KOPT-K1 (cell line): Measurements from ENCODE around the gene ADGRL1.

Source experiments
- H3K27ac ChIP-seq: fragments of 200-600 bp; sonication (generic); 2 replicates; pipeline ENCODE4 v1.5.1; 2016; ENCODE audit warnings: antibody characterized with exemption, mild to moderate bottlenecking, low read depth, low read length; ENCODE audit not compliant: poor library complexity, severe bottlenecking
- H3K36me3 ChIP-seq: fragments of 200-600 bp; sonication (generic); 2 replicates; pipeline ENCODE4 v1.5.1; 2017; ENCODE audit warnings: antibody characterized with exemption, mild to moderate bottlenecking, low read length, moderate library complexity; ENCODE audit not compliant: insufficient read depth
- H3K9me3 ChIP-seq: fragments of 200-600 bp; sonication (generic); 2 replicates; pipeline ENCODE4 v1.5.1; 2017; ENCODE audit warnings: antibody characterized with exemption, low read length, mild to moderate bottlenecking; ENCODE audit not compliant: insufficient read depth, poor library complexity, severe bottlenecking

ADGRL1 gene

DNA sequence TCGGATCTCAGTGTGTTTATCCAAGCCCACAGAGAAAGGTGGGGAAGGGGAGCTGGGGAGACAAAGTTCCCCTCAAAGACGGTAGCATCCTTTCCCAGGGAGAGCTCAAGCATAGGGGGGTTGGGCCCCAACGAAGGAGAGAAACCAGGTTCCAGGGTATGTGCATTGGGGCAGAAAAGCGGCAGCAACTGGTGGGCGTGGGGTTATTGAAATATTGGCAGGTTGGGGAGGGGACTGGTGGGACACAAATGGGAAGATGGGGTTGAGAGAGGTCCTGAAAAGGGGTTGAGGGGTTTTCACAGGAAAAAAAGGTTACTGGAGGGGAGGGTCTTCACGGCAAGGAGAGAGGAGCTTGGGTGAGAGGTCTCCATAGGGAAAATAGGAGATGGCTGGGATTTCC is 70.6 kb downstream of the ADGRL1 start:
- Histone ChIP-seq H3K27ac (peak overlapping the region; percentile 85), H3K9me3 (no peaks in the 10 kb centered on the region), H3K36me3 (peaks cover 32% of the 10 kb centered on the region)

GRCh38 chr19:14127929-14128509 is 78.0 kb downstream of the ADGRL1 start:
- Histone ChIP-seq H3K9me3 (no peaks in the 10 kb centered on the region), H3K27ac (no peak overlapping the region), H3K36me3 (peaks cover 85% of the 10 kb centered on the region)

- H3K27ac ChIP-seq, result no peak overlapping the region
- H3K36me3 ChIP-seq, result peaks cover 87% of the 10 kb centered on the region
- no peaks in the 10 kb centered on the region for H3K9me3 ChIP-seq
Measured at GRCh38 chr19:14127176-14127575, 78.8 kb downstream of the ADGRL1 start.

- Histone ChIP-seq H3K36me3 (peaks cover 81% of the 10 kb centered on the region), H3K27ac (no peak overlapping the region), H3K9me3 (no peaks in the 10 kb centered on the region)
Measured at GRCh38 chr19:14122924-14123323, 83.0 kb downstream of the ADGRL1 start.

DNA sequence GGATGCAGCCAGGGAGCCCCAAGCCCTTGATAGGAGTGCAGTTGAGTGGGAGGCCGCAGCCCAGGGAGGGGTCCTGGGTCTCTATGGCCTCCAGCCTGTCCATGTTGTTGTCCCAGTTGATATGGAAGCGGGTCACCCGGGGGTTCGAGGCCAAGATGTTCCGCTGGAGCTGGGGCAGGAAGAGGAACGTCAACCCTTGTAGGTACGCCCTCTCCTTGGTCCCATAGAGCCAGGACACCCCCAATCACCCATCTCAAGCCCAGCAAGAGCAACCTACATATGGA is 85.5 kb downstream of the ADGRL1 start:
- peaks cover 57% of the 10 kb centered on the region for H3K36me3 ChIP-seq
- no peaks in the 10 kb centered on the region for H3K9me3 ChIP-seq
- H3K27ac ChIP-seq, result no peak overlapping the region

DNA sequence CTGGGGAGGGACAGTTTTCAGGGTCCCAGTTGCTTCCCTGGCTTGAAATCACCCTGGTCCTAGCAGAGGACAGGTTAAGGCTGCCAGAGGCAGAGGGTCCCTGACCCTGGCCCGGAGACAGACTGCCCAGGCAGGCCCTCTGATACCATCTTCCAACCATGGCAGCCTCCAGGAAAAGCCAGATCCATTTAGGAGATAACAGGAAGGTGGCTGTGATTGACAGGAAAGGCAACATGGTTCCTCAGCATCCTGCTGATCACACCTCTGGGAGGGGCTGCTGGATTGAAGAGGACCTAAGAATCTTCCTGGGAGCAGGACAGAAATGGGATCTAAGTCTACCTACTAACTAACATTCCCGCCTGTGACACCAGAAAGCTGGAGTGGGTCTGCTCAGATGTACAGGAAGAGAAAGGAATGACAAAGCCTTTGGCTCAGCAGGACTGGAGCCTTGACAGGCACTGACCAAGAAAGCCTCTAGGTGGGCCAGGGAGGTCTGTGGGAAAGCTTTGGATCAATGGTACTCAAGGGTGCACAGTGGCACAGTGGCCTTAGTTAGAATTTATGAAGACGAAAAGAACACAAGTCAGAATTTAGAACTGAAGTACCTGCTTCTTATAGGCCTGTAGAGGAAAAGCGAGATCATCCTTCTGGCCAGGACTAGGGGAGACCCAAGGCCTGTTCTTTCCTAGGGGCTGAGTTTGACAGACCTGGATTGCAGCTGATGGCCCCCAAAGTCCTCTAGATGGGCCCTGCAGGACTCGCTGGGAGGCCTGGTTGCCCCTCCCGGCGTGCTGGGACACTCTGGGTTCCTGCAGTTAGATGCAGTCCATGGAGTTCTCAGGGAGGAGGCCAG is 86.1 kb downstream of the ADGRL1 start:
- H3K27ac ChIP-seq, result no peak overlapping the region
- H3K9me3 ChIP-seq, result no peaks in the 10 kb centered on the region
- H3K36me3 ChIP-seq, result peaks cover 51% of the 10 kb centered on the region

- Histone ChIP-seq H3K36me3 (peaks cover 44% of the 10 kb centered on the region), H3K27ac (no peak overlapping the region), H3K9me3 (no peaks in the 10 kb centered on the region)
Measured at GRCh38 chr19:14119146-14119545, 86.8 kb downstream of the ADGRL1 start.

- Histone ChIP-seq H3K9me3 (no peaks in the 10 kb centered on the region), H3K36me3 (peaks cover 36% of the 10 kb centered on the region), H3K27ac (peak overlapping the region; percentile 40)
Measured at GRCh38 chr19:14118165-14119051, 87.6 kb downstream of the ADGRL1 start.

DNA sequence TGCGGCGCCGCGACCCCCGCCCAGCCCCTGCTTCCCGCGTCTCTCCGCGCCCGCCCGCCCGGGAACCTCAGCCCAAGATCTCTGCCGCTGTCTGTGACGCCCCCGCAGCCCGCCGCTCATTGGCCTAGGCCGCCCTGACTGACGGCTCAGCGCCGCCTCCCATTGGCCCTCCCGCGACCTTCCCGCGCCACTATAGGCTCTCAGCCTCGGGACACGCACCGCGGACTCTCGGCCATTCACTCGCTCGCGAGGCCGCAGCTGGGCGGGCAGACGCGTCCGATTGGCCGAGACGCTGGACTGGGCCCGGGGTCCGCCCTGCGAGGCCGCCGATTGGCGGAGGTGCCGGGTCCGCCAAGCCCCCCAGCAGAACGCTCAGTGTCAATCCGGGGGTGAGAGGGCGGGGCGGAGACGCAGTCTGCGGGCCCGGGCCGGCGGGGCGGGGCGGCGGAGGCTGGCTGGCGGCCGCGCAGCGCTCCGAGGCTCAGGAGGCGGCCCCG is 88.3 kb downstream of the ADGRL1 start, which contains the start of gene PRKACA:
TSS of gene PRKACA (minus strand) at position 95 of the 497 bp plus-strand sequence. CDS start 215 bp downstream, outside the sequence.
- H3K27ac ChIP-seq, result peak within 1 kb of the TSS; percentile 40
- H3K36me3 ChIP-seq, result peaks cover 30% of the 10 kb centered on the region
- H3K9me3 ChIP-seq, result no peaks in the 10 kb centered on the region

DNA sequence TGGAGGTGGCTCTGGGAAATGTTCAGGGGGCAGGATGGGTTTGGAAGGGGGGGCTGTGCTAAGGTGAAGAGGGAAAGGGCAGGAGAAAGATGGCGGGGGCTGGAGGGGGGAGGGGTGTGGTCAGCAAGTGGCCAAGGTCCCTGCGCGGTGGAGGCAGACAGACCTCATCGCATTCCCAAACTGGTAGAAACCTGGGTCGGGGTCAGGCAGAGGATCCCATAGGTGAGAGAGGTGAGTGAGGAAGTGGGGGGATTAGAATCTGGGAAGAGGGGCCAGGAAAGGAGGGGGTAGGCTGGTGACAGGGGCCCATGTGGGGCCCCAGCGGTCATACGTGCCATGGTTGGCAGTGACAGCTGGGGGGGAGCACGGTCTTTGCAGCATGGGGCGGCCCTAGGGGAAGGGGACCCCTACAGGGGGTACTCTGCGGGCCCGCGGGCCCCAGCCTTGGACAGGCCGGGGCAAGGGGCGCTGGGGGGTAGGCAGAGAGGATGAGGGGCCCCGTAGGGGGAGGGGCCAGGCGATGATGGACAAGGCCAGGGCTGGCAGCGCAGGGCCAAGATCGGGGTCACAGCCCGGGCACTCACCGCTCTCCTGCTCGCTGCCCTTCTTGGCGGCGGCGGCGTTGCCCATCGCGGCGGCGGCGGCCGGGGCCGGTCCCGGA is 88.9 kb downstream of the ADGRL1 start:
- Histone ChIP-seq H3K27ac (peak overlapping the region; percentile 35), H3K36me3 (peaks cover 24% of the 10 kb centered on the region)

GRCh38 chr19:14116525-14116917 is 89.4 kb downstream of the ADGRL1 start:
- H3K36me3 ChIP-seq, result peaks cover 19% of the 10 kb centered on the region
- H3K9me3 ChIP-seq, result no peaks in the 10 kb centered on the region
- peak overlapping the region; percentile 35 for H3K27ac ChIP-seq

More for the DNA sequence above, 88.9 kb downstream of the ADGRL1 start:
- H3K9me3 ChIP-seq, result no peaks in the 10 kb centered on the region

- Histone ChIP-seq H3K9me3 (no peaks in the 10 kb centered on the region), H3K27ac (no peak overlapping the region), H3K36me3 (peaks cover 12% of the 10 kb centered on the region)
Measured at GRCh38 chr19:14115756-14116155, 90.2 kb downstream of the ADGRL1 start.

DNA sequence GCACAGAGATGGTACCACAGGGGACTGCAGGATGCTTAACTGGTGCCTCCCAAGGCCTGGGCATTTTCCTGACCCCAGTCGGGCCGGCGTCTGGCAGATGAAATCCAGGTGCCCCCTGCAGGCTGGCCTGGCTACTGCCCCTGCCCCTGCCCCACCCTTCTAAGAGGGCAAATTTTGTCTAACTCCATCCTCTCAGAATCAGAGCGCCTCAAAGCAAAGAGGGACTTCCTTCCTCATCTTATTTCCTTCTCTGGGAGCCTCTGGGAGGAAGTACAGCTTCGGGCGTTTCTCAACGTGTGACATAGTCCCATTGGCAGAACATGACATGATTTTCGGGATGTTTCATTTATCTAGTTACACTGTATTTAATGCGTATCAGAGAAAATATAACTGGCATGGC is 91.1 kb downstream of the ADGRL1 start:
- Histone ChIP-seq H3K27ac (no peak overlapping the region), H3K36me3 (peaks cover 5% of the 10 kb centered on the region), H3K9me3 (no peaks in the 10 kb centered on the region)

DNA sequence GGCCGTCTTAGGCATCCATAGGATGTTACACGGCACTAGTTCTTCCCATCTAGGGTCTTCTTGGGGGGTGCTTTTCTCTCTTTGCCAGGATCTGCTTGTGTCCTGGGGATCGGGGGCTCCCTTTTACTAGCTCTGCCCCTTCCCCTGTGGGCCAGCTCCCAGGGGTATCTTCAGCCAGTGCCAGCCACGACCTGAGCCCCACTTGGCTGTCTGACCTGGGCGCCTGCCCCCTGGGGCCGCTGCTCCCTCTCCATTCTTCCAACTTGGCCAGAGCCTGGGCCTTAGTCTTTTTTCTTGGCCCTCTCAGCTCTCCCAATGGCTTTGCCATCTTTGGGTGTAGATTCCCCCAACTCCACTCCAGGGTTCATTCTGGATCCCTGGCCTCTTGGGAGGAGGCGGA is 91.5 kb downstream of the ADGRL1 start:
- peaks cover under 1% of the 10 kb centered on the region; the same call in 1 of the 2 replicates for H3K36me3 ChIP-seq
- no peak overlapping the region for H3K27ac ChIP-seq
- H3K9me3 ChIP-seq, result no peaks in the 10 kb centered on the region
